Smooth muscle cell (in vitro differentiated cells): ENCODE data around the gene ATP10B. TPM values are rescaled to one million over a fixed set of nuclear protein-coding genes. Genes with fewer than 3 reads are reported as not detected.
"Not testable (repeated sequence)": the region's sequence is repeated elsewhere in the genome, so short reads cannot be mapped to it uniquely, and the experiment has no call there.

ENCODE experiments used
- DNase-seq: peaks from one replicate; lab custom pipeline; 2025; ENCODE audit not compliant: unreplicated experiment; lab: John Stamatoyannopoulos, UW
- H2AFZ ChIP-seq: fragments of 200-600 bp; sonication (generic); 2 replicates; pipeline ENCODE4 v1.6.0; 2016; ENCODE audit warnings: antibody characterized with exemption, low read depth, mild to moderate bottlenecking
- H3F3A ChIP-seq: fragments of 200-600 bp; sonication (generic); 2 replicates; pipeline ENCODE4 v1.6.0; 2017; ENCODE audit warnings: antibody characterized with exemption, low read depth
- H3K27ac ChIP-seq: fragments of 200-600 bp; sonication (generic); 2 replicates; pipeline ENCODE4 v1.5.1; 2016; ENCODE audit warnings: low read depth, mild to moderate bottlenecking
- H3K27me3 ChIP-seq: fragments of 200-600 bp; sonication (generic); 2 replicates; pipeline ENCODE4 v1.6.1; 2016; ENCODE audit warnings: low read depth, mild to moderate bottlenecking
- H3K36me3 ChIP-seq: fragments of 200-600 bp; sonication (generic); 2 replicates; pipeline ENCODE4 v1.5.1; 2016; ENCODE audit warnings: low read depth
- H3K4me1 ChIP-seq: fragments of 200-600 bp; sonication (generic); 2 replicates; pipeline ENCODE4 v1.5.1; 2016; ENCODE audit warnings: low read depth
- H3K4me2 ChIP-seq: fragments of 200-600 bp; sonication (generic); 2 replicates; pipeline ENCODE4 v1.6.0; 2016; ENCODE audit warnings: mild to moderate bottlenecking
- H3K4me3 ChIP-seq: fragments of 200-600 bp; sonication (generic); 2 replicates; pipeline ENCODE4 v1.5.1; 2016; ENCODE audit warnings: mild to moderate bottlenecking
- H3K79me2 ChIP-seq: fragments of 200-600 bp; sonication (generic); 2 replicates; pipeline ENCODE4 v1.6.0; 2016; ENCODE audit warnings: low read depth, mild to moderate bottlenecking
- H3K9ac ChIP-seq: fragments of 200-600 bp; sonication (generic); 2 replicates; pipeline ENCODE4 v1.6.0; 2016; ENCODE audit warnings: low read depth
- H3K9me3 ChIP-seq: fragments of 200-600 bp; sonication (generic); replicated peaks from 2 replicates; pipeline ENCODE4 v1.5.1; 2016; ENCODE audit warnings: low read depth
- H4K20me1 ChIP-seq: fragments of 200-600 bp; sonication (generic); 2 replicates; pipeline ENCODE4 v1.6.0; 2016; ENCODE audit warnings: low read depth
- WGBS: methylation state at CpG from one replicate; pipeline ENCODE4 v1.1.7; 2016; ENCODE audit warnings: low lambda C conversion rate; 5-methylcytosine and 5-hydroxymethylcytosine counted together
- polyA plus RNA-seq: library from polyadenylated mRNA; unstranded; fragments of >200 nt; fragmentation: Nextera tagmentation; extraction: Ambion mirVana; gene quantifications from 2 replicates; pipeline ENCODE4 v1.2.1, GENCODE V29; 2016
- total RNA-seq: library from RNA; depleted of rRNA; stranded (reverse); fragments of >200 nt; gene quantifications from 2 replicates; pipeline ENCODE4 v1.2.3, GENCODE V29; 2014
- TF ChIP-seq, protein P1 (sequence below): fragments of 200-600 bp; sonication (generic); IDR thresholded peaks from 2 replicates; pipeline ENCODE4 v1.5.1; 2017; ENCODE audit warnings: borderline replicate concordance, mild to moderate bottlenecking, antibody characterized with exemption; ENCODE audit not compliant: insufficient read depth, poor library complexity, severe bottlenecking

Gene ATP10B
- total and polyA plus RNA-seq, 2 experiments from 2014 or later, result 0.13 TPM; not detected in 1

DNA sequence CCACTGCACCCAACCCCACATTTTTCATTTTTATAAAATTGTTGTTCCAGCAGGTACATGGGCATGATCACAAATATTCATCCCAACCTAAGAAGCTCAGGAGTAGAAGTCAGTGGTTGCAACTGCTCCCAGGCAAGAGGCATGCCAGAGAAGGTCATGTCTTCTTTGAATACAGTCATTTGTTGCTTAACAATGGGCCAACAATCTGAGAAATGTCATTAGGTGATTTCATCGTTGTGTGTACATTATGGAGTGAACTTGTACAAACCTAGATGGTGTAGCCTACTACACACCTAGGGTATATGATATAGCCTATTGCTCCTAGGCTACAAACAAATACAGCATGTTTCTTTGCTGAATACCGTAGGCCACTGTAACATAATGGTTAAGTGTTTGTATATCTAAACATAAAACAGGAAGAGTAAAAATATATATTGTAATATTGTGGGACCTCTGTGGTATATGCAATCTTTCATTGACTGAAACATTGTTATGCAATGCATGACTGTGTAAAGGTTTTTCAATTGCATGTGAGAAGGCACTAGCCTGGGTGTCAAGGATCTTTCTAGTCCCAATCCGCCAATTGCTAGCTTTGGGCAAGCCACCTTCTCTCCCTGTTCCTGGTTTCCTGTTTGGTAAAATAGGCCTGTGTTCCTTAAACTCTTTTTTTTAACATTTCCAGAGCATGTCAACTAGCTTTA is 27.6 kb downstream of the ATP10B start:
- Histone ChIP-seq H3K9me3 (no peaks in the 10 kb centered on the region), H3K4me3 (no peak overlapping the region), H3K27me3 (no peaks in the 10 kb centered on the region), H4K20me1 (no peaks in the 10 kb centered on the region), H3K4me1 (no peaks in the 10 kb centered on the region), H2AFZ (no peak overlapping the region), H3K9ac (no peak overlapping the region), H3K36me3 (no peaks in the 10 kb centered on the region), H3K79me2 (no peaks in the 10 kb centered on the region), H3K27ac (no peak overlapping the region), H3K4me2 (no peak overlapping the region), H3F3A (no peaks in the 10 kb centered on the region)
- TF ChIP-seq, protein P1, sequence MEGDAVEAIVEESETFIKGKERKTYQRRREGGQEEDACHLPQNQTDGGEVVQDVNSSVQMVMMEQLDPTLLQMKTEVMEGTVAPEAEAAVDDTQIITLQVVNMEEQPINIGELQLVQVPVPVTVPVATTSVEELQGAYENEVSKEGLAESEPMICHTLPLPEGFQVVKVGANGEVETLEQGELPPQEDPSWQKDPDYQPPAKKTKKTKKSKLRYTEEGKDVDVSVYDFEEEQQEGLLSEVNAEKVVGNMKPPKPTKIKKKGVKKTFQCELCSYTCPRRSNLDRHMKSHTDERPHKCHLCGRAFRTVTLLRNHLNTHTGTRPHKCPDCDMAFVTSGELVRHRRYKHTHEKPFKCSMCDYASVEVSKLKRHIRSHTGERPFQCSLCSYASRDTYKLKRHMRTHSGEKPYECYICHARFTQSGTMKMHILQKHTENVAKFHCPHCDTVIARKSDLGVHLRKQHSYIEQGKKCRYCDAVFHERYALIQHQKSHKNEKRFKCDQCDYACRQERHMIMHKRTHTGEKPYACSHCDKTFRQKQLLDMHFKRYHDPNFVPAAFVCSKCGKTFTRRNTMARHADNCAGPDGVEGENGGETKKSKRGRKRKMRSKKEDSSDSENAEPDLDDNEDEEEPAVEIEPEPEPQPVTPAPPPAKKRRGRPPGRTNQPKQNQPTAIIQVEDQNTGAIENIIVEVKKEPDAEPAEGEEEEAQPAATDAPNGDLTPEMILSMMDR, result no peak
- DNase-seq, result no peak
- WGBS, result 90% methylated on average over 3 of the region's 3 CpGs

DNA sequence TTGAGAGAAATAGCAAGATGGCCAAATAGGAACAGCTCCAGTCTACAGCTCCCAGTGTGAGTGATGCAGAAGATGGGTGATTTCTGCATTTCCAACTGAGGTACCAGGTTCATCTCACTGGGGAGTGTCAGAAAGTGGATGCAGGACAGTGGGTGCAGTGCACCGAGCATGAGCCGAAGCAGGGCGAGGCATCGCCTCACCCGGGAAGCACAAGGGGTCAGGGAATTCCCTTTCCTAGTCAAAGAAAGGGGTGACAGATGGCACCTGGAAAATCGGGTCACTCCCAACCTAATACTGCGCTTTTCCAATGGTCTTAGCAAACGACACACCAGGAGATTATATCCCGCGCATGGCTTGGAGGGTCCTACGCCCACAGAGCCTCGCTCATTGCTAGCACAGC is 39.0 kb downstream of the ATP10B start:
- H3K9me3 ChIP-seq, H2AFZ ChIP-seq, H3K4me2 ChIP-seq, H3F3A ChIP-seq, H3K4me3 ChIP-seq, H3K9ac ChIP-seq, DNase-seq, H3K4me1 ChIP-seq, H3K27ac ChIP-seq, H3K27me3 ChIP-seq, H3K79me2 ChIP-seq, H3K36me3 ChIP-seq, H4K20me1 ChIP-seq: not testable (repeated sequence)
- WGBS, result 95% methylated on average over 12 of the region's 12 CpGs

DNA sequence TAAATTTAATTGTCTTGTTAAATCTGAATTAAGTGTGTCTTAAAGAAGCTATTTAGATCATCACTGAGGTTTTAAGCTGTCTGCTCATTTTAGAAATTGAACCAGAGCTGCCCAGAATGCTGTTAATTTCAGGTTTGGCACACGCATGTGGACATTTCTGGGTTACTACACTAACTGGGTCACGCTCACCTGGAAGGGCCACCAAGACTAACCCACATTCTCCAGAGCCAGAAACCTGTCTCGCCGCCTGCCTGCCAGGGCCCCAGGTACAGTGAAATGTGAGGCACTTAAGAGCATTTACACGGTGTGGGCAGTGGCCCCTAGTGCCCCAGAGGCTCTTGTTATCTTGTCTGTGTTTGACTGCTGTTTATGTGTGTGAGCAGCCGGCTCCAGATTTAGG is 46.6 kb downstream of the ATP10B start:
- no peak overlapping the region for H3K4me3 ChIP-seq
- no peak overlapping the region for H3K4me2 ChIP-seq
- H3K79me2 ChIP-seq, result no peaks in the 10 kb centered on the region
- DNase-seq, result no peak
- WGBS, result 54% methylated on average over 6 of the region's 6 CpGs
- no peaks in the 10 kb centered on the region for H3F3A ChIP-seq
- H3K9me3 ChIP-seq, result no peaks in the 10 kb centered on the region
- no peaks in the 10 kb centered on the region for H3K27me3 ChIP-seq
- TF ChIP-seq, protein P1, result no peak
- H3K36me3 ChIP-seq, result no peaks in the 10 kb centered on the region
- H4K20me1 ChIP-seq, result no peaks in the 10 kb centered on the region
- no peak overlapping the region for H2AFZ ChIP-seq
- no peak overlapping the region for H3K9ac ChIP-seq
- no peak overlapping the region for H3K27ac ChIP-seq
- no peaks in the 10 kb centered on the region for H3K4me1 ChIP-seq

DNA sequence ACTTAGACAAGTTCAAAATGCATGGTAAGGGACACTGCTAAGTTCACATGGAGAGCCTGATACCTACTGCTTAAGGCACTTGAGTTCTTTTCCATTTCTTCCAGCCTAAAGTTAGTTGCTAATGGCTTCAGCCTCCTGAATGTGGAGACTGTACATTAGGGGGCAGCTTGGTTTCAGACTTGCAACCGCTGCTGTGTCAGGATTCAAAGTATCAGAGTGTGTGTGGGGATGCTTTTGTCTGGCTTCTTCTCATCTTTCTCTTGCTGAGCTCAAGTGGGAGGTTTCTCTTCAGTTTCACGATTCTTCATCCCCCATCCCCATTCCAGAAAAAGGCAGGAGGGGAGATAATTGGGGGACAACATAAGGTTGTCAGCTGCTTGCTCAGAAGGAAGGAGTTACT is 49.4 kb downstream of the ATP10B start:
- 60% methylated on average over 2 of the region's 2 CpGs for WGBS
- H3K9me3 ChIP-seq, result no peaks in the 10 kb centered on the region
- H3K4me1 ChIP-seq, result no peaks in the 10 kb centered on the region
- TF ChIP-seq, protein P1, result no peak
- H2AFZ ChIP-seq, result peak overlapping the region; percentile 20
- DNase-seq, result no peak
- H3K27me3 ChIP-seq, result no peaks in the 10 kb centered on the region
- H3K36me3 ChIP-seq, result no peaks in the 10 kb centered on the region
- no peaks in the 10 kb centered on the region for H3K79me2 ChIP-seq
- no peaks in the 10 kb centered on the region for H3F3A ChIP-seq
- no peak overlapping the region for H3K9ac ChIP-seq
- H3K27ac ChIP-seq, result no peak overlapping the region
- H4K20me1 ChIP-seq, result no peaks in the 10 kb centered on the region
- H3K4me2 ChIP-seq, result no peak overlapping the region
- no peak overlapping the region for H3K4me3 ChIP-seq
